H1 (cell line): Measurements from ENCODE around the gene DNAJC11. TPM values are rescaled to one million over a fixed set of nuclear protein-coding genes. Genes with fewer than 3 reads are reported as not detected.

Experiments
- CTCF ChIA-PET: fragments of 300-600 bp; sonication (Branson Sonifier 250); formaldehyde crosslinking; loops from one replicate; lab custom pipeline; 2021; ENCODE audit not compliant: partially characterized antibody; lab: Charles Lee
- POLR2A ChIA-PET: fragments of 300-600 bp; sonication (Branson Sonifier 250); formaldehyde crosslinking; loops from one replicate; lab custom pipeline; 2021; ENCODE audit warnings: inconsistent platforms; ENCODE audit not compliant: partially characterized antibody; lab: Charles Lee
- DNase-seq, 2 experiments: peaks; one replicate each; pipeline versions ENCODE4 v3.0.0 to v3.0.0-alpha.2; 2010 to 2022; ENCODE audit warnings: low spot score in 2 of 2, low read depth in 1 of 2, mixed read lengths in 1 of 2
- FAIRE-seq: peaks from 2 replicates; lab custom pipeline; 2011; peaks lifted over from hg19 to GRCh38; lab: Jason Lieb, UNC
- H2AFZ ChIP-seq: 2 replicates; pipeline ENCODE4 v1.8.1; 2012; ENCODE audit warnings: low read length, inconsistent platforms
- H2AK5ac ChIP-seq: 2 replicates; pipeline ENCODE4 v1.6.1; 2013; ENCODE audit warnings: low read depth, low read length
- H2BK120ac ChIP-seq: replicated peaks from 2 replicates; pipeline ENCODE3; 2013; ENCODE audit warnings: low read depth, low read length, inconsistent platforms
- H2BK12ac ChIP-seq: 2 replicates; pipeline ENCODE4 v1.6.1; 2013; ENCODE audit warnings: low read depth, low read length
- H2BK15ac ChIP-seq: 2 replicates; pipeline ENCODE4 v1.6.1; 2013; ENCODE audit warnings: low read length
- H2BK20ac ChIP-seq: 2 replicates; pipeline ENCODE4 v1.6.1; 2013; ENCODE audit warnings: low read length
- H2BK5ac ChIP-seq: 2 replicates; pipeline ENCODE4 v1.6.1; 2013; ENCODE audit warnings: low read depth, low read length
- H3K14ac ChIP-seq: 2 replicates; pipeline ENCODE4 v1.6.1; 2013; ENCODE audit warnings: inconsistent platforms; ENCODE audit not compliant: insufficient read length
- H3K18ac ChIP-seq: 2 replicates; pipeline ENCODE4 v1.6.1; 2013; ENCODE audit warnings: low read length; ENCODE audit errors: extremely low read depth
- H3K23ac ChIP-seq: 2 replicates; pipeline ENCODE4 v1.6.1; 2013; ENCODE audit warnings: inconsistent platforms; ENCODE audit not compliant: insufficient read length
- H3K23me2 ChIP-seq: 2 replicates; pipeline ENCODE4 v1.6.1; 2013; ENCODE audit warnings: low read depth, low read length
- H3K27ac ChIP-seq: 2 replicates; pipeline ENCODE4 v1.6.1; 2011; ENCODE audit warnings: low read depth, low read length, inconsistent platforms
- H3K27me3 ChIP-seq, 4 experiments: replicated peaks in 1 of 4; 1 replicate in 1 of 4; 2 replicates in 3 of 4; pipeline versions ENCODE4 v1.6.1 to v1.8.1; 2011 to 2013; ENCODE audit warnings: low read length in 3 of 4, mild to moderate bottlenecking in 3 of 4, inconsistent platforms in 2 of 4, mixed read lengths in 2 of 4, moderate library complexity in 1 of 4; ENCODE audit not compliant: control insufficient read depth in 3 of 4, insufficient read depth in 3 of 4; ENCODE audit errors: extremely low read depth in 1 of 4
- H3K36me3 ChIP-seq, 4 experiments: 2 replicates each; pipeline versions ENCODE4 v1.6.1 to v1.8.1; 2011 to 2013; ENCODE audit warnings: mild to moderate bottlenecking in 4 of 4, low read length in 3 of 4, moderate library complexity in 2 of 4, control low read depth in 1 of 4, inconsistent platforms in 1 of 4; ENCODE audit not compliant: insufficient read depth in 4 of 4, control insufficient read depth in 2 of 4
- H3K4ac ChIP-seq: replicated peaks from 2 replicates; pipeline ENCODE3; 2013; ENCODE audit warnings: low read length, low read depth, mixed read lengths, inconsistent platforms; ENCODE audit not compliant: insufficient read length
- H3K4me1 ChIP-seq, 4 experiments: replicated peaks in 1 of 4; 1 replicate in 1 of 4; 2 replicates in 3 of 4; pipeline versions ENCODE4 v1.6.1 to v1.8.1; 2011 to 2013; ENCODE audit warnings: low read length in 3 of 4, inconsistent platforms in 2 of 4, mixed read lengths in 1 of 4; ENCODE audit not compliant: insufficient read depth in 4 of 4, control insufficient read depth in 3 of 4
- H3K4me2 ChIP-seq, 2 experiments: 2 replicates each; pipeline versions ENCODE4 v1.6.1 to v1.8.1; 2011 to 2013; ENCODE audit warnings: low read depth in 2 of 2, low read length in 2 of 2, control low read depth in 1 of 2, inconsistent platforms in 1 of 2, mild to moderate bottlenecking in 1 of 2; ENCODE audit not compliant: insufficient read depth in 1 of 2
- H3K4me3 ChIP-seq, 4 experiments: fragments of 200-600, 300-600 bp in 1 of 4; sonication (generic), shearing (Covaris generic), sonication (Bioruptor Twin) in 1 of 4; 2 replicates each; pipeline versions ENCODE4 v1.5.1 to v1.8.1; 2011 to 2016; ENCODE audit warnings: low read length in 4 of 4, low read depth in 3 of 4, control low read depth in 2 of 4, inconsistent platforms in 2 of 4, mild to moderate bottlenecking in 2 of 4, mixed read lengths in 1 of 4, moderate library complexity in 1 of 4; ENCODE audit not compliant: insufficient read depth in 2 of 4; ENCODE audit errors: extremely low read depth in 1 of 4
- H3K56ac ChIP-seq: replicated peaks from 2 replicates; pipeline ENCODE3; 2013; ENCODE audit warnings: low read depth, mild to moderate bottlenecking, mixed read lengths, low read length, inconsistent platforms; ENCODE audit not compliant: insufficient read length
- H3K79me1 ChIP-seq: 2 replicates; pipeline ENCODE4 v1.6.1; 2013; ENCODE audit warnings: low read depth, low read length, control low read depth
- H3K79me2 ChIP-seq, 2 experiments: 2 replicates each; pipeline versions ENCODE4 v1.6.1 to v1.8.1; 2012 to 2013; ENCODE audit warnings: low read length in 2 of 2, mild to moderate bottlenecking in 2 of 2, inconsistent platforms in 1 of 2; ENCODE audit not compliant: insufficient read depth in 2 of 2, control insufficient read depth in 1 of 2
- H3K9ac ChIP-seq, 4 experiments: replicated peaks in 1 of 4; 1 replicate in 1 of 4; 2 replicates in 3 of 4; pipeline versions ENCODE4 v1.6.1 to v1.8.1; 2011 to 2013; ENCODE audit warnings: low read depth in 3 of 4, low read length in 3 of 4, control low read depth in 2 of 4, mild to moderate bottlenecking in 2 of 4, moderate library complexity in 2 of 4, inconsistent platforms in 1 of 4; ENCODE audit errors: extremely low read depth in 1 of 4
- H3K9me3 ChIP-seq, 2 experiments: 2 replicates each; pipeline versions ENCODE4 v1.6.1 to v1.8.1; 2012 to 2013; ENCODE audit warnings: mild to moderate bottlenecking in 2 of 2, moderate library complexity in 2 of 2, control low read depth in 1 of 2, inconsistent platforms in 1 of 2, low read depth in 1 of 2, low read length in 1 of 2, mixed read lengths in 1 of 2; ENCODE audit not compliant: insufficient read depth in 2 of 2
- H4K20me1 ChIP-seq, 2 experiments: replicated peaks in 1 of 2; 2 replicates each; pipeline versions ENCODE3 to v1.8.1; 2011 to 2013; ENCODE audit warnings: inconsistent platforms in 2 of 2, low read length in 2 of 2, mild to moderate bottlenecking in 1 of 2; ENCODE audit not compliant: insufficient read depth in 2 of 2, control insufficient read depth in 1 of 2
- H4K5ac ChIP-seq: 2 replicates; pipeline ENCODE4 v1.6.1; 2013; ENCODE audit warnings: low read length, low read depth, mixed read lengths, inconsistent platforms; ENCODE audit not compliant: insufficient read length
- H4K8ac ChIP-seq: 2 replicates; pipeline ENCODE4 v1.8.0; 2013; ENCODE audit warnings: mild to moderate bottlenecking, moderate library complexity, low read length, inconsistent platforms; ENCODE audit not compliant: insufficient read depth; ENCODE audit errors: extremely low read depth
- H4K91ac ChIP-seq: replicated peaks from 2 replicates; pipeline ENCODE3; 2013; ENCODE audit warnings: low read length, mixed read lengths, inconsistent platforms; ENCODE audit not compliant: insufficient read length
- CBX5 ChIP-seq: fragments of 300-800, 300-1000 bp; sonication (generic); IDR thresholded peaks from 2 replicates; pipeline ENCODE4 v1.7.1; 2016; ENCODE audit warnings: antibody characterized with exemption, low read length, low read depth
- CHD2 ChIP-seq: IDR thresholded peaks from 2 replicates; pipeline ENCODE4 v1.6.1; 2012; ENCODE audit warnings: low read length, improper control_type of control experiment
- CREB1 ChIP-seq: IDR thresholded peaks from 2 replicates; pipeline ENCODE4 v1.6.1; 2012; ENCODE audit warnings: inconsistent platforms
- POLR2AphosphoS5 ChIP-seq: IDR thresholded peaks from 2 replicates; pipeline ENCODE4 v1.6.1; 2011; ENCODE audit warnings: low read depth, low read length
- SIX5 ChIP-seq: IDR thresholded peaks from 2 replicates; pipeline ENCODE4 v1.6.1; 2011; ENCODE audit warnings: mild to moderate bottlenecking, low read depth, low read length
- SRF ChIP-seq: IDR thresholded peaks from 2 replicates; pipeline ENCODE4 v1.6.1; 2011; ENCODE audit warnings: mild to moderate bottlenecking, low read depth, low read length, moderate library complexity
- TCF12 ChIP-seq: IDR thresholded peaks from 2 replicates; pipeline ENCODE4 v1.6.1; 2011; ENCODE audit warnings: low read depth, mild to moderate bottlenecking, low read length
- TEAD4 ChIP-seq: IDR thresholded peaks from 2 replicates; pipeline ENCODE4 v1.6.1; 2012; ENCODE audit warnings: low read depth, low read length, inconsistent platforms, mixed read lengths
- WGBS, 2 experiments: shearing (Covaris generic) in 1 of 2; methylation state at CpG; one replicate each; pipeline versions ENCODE4 v1.1.6 to v1.1.7; 2013 to 2015; ENCODE audit warnings: low lambda C conversion rate in 2 of 2, mixed read lengths in 2 of 2, inconsistent platforms in 1 of 2, low coverage in 1 of 2, missing lambda C conversion rate in 1 of 2; ENCODE audit not compliant: insufficient replicate concordance in 2 of 2, insufficient coverage in 1 of 2, insufficient read length in 1 of 2; ENCODE audit errors: extremely low coverage in 1 of 2, missing lambda C conversion rate in 1 of 2; 5-methylcytosine and 5-hydroxymethylcytosine counted together
- polyA plus RNA-seq, 7 experiments: library from polyadenylated mRNA; depleted of rRNA in 3 of 7; stranded (reverse) in 5 of 7; unstranded in 2 of 7; fragments of >200 nt in 5 of 7; fragments of 200-250 nt in 2 of 7; gene quantifications; 1 replicate in 5 of 7; 2 replicates in 1 of 7; 4 replicates in 1 of 7; pipeline versions ENCODE4 v1.2.1 to v1.2.3, GENCODE V29; 2011 to 2013; ENCODE audit warnings: missing spikeins in 2 of 7, mixed read lengths in 2 of 7
- total RNA-seq: library from RNA; stranded (reverse); fragmentation: NEBNext Ultra II Directional; extraction: Animal tissue kit (Norgen Biotek cat#: 25700); gene quantifications from 2 replicates; pipeline ENCODE4 v1.2.1, GENCODE V29; 2021
- TF ChIP-seq, protein P1 (sequence below): IDR thresholded peaks from 2 replicates; pipeline ENCODE4 v1.6.1; 2012; ENCODE audit warnings: inconsistent platforms
- TF ChIP-seq, protein P2 (sequence below): IDR thresholded peaks from 2 replicates; pipeline ENCODE4 v1.6.1; 2012; ENCODE audit warnings: inconsistent platforms
- TF ChIP-seq, protein P3 (sequence below): IDR thresholded peaks from 2 replicates; pipeline ENCODE4 v1.6.1; 2011; ENCODE audit warnings: low read depth, mild to moderate bottlenecking, low read length; ENCODE audit not compliant: insufficient read depth

Gene DNAJC11
- total and polyA plus RNA-seq, 2 of the 8 experiments (the other 6 are each of a cell fraction or from before 2014, with no cell fraction given): 43.9 to 90.9 TPM

DNA sequence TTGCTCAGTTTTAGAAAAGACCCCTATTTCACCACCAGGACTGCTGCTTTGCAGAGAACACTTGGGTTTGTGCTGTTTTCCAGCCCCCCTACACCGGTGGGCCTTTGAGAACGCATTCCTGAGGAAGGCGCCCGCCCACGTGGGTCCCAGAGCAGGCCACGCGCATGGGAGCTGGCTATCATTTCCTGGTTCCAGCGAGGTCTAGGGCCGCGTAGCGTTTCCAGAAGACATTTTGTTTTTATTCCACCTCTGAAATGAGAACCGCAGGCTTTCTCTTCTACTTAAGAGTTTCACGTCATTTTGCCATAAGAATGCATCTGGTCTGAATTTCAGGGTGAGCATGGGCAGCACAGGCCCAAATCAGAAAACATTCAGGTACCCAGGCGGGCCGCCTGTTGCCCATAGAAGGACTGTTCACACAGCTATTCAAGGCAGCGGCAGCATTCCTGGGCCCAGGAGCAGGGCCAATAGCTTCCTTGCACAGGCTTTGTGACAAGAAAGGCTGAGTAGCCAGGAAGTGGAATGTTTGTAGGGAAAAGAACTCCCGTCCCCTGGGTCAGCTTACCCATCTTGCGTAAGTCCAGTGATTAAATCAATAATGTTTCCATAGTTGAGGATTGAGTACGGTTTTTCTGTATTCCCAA, 97.6 kb downstream of the DNAJC11 start:
- peak overlapping the region; percentile 82; the same call in 1 of the 2 replicates for H4K8ac ChIP-seq
- peaks cover 18% of the 10 kb centered on the region for H3K23me2 ChIP-seq
- H3K4me3 ChIP-seq: peak overlapping the region; percentile 75 to 92 (median 86); a peak in 6 of 8 replicates
- ChIA-PET POLR2A (interaction anchor here (0.7 to 10.8 kb wide), 20 partner anchors 6 to 814 kb away, joined by 3 to 196 read pairs (median 4); partner anchors contain the start of genes NOL9, PHF13, TAS1R1 and THAP3), CTCF (interaction anchor here (0.7 to 3.0 kb wide), 9 partner anchors 13 to 372 kb away, joined by 3 to 9 read pairs (median 4); partner anchors contain the start of gene THAP3)
- peaks cover 19% of the 10 kb centered on the region for H3K79me1 ChIP-seq
- H2BK12ac ChIP-seq: peak overlapping the region; percentile 99; the same call in 1 of the 2 replicates
- H3K18ac ChIP-seq: peak overlapping the region; percentile 95
- no peaks in the 10 kb centered on the region; a peak in 1 of 7 replicates for H3K27me3 ChIP-seq
- peak overlapping the region; percentile 91 to 94 for H3K4me2 ChIP-seq
- peak overlapping the region; percentile 7 for H4K5ac ChIP-seq
- H3K56ac ChIP-seq: no peak overlapping the region
- peaks cover 1 to 4% (median 4%) of the 10 kb centered on the region in 4 experiments; a peak in 5 of 8 replicates for H3K36me3 ChIP-seq
- H3K9ac ChIP-seq: peak overlapping the region in 3 of 4 experiments; percentile 55 to 71 (median 66); a peak in 5 of 7 replicates
- DNase-seq (peak; percentile 69 to 78), FAIRE-seq (peak; percentile 84)
- H3K4me1 ChIP-seq: peaks cover 2 to 13% (median 9%) of the 10 kb centered on the region in 4 experiments
- H2BK15ac ChIP-seq: peak overlapping the region; percentile 92; the same call in 1 of the 2 replicates
- no peak overlapping the region for H2AK5ac ChIP-seq
- H3K4ac ChIP-seq: peak overlapping the region; percentile 12
- H2BK20ac ChIP-seq: no peak overlapping the region
- H3K27ac ChIP-seq: peak overlapping the region; percentile 60
- peak overlapping the region; percentile 25 for H4K91ac ChIP-seq
- peaks cover 22 to 32% of the 10 kb centered on the region in 2 experiments; a peak in 3 of 4 replicates for H3K79me2 ChIP-seq
- H3K14ac ChIP-seq: no peak overlapping the region
- no peak overlapping the region for H2BK120ac ChIP-seq
- H4K20me1 ChIP-seq: peaks cover 13 to 20% of the 10 kb centered on the region in 2 experiments
- 19% methylated on average over 19 of the region's 19 CpGs; no CpG with 5 or more reads in 1 of the 2 experiments for WGBS, 2 experiments
- peak overlapping the region; percentile 55 for H2BK5ac ChIP-seq
- no peak overlapping the region for H2AFZ ChIP-seq
- no peaks in the 10 kb centered on the region for H3K9me3 ChIP-seq
- no peak overlapping the region for H3K23ac ChIP-seq
- no peak for TF ChIP-seq CBX5
- TF ChIP-seq, protein P1, sequence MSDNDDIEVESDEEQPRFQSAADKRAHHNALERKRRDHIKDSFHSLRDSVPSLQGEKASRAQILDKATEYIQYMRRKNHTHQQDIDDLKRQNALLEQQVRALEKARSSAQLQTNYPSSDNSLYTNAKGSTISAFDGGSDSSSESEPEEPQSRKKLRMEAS: peak; percentile 86
- peak; percentile 95 for TF ChIP-seq SRF
- TF ChIP-seq SIX5: no peak
- TF ChIP-seq CREB1: no peak
- no peak for TF ChIP-seq CHD2
- TF ChIP-seq POLR2AphosphoS5: peak; percentile 73
- TF ChIP-seq, protein P2, sequence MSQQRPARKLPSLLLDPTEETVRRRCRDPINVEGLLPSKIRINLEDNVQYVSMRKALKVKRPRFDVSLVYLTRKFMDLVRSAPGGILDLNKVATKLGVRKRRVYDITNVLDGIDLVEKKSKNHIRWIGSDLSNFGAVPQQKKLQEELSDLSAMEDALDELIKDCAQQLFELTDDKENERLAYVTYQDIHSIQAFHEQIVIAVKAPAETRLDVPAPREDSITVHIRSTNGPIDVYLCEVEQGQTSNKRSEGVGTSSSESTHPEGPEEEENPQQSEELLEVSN: no peak
- peak; percentile 80 for TF ChIP-seq TEAD4
- TF ChIP-seq TCF12: no peak
- TF ChIP-seq, protein P3, sequence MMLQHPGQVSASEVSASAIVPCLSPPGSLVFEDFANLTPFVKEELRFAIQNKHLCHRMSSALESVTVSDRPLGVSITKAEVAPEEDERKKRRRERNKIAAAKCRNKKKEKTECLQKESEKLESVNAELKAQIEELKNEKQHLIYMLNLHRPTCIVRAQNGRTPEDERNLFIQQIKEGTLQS: no peak
